ENCODE data around the gene UBXN7. TPM values are rescaled to one million over a fixed set of nuclear protein-coding genes. Genes with fewer than 3 reads are reported as not detected.
"Not testable (repeated sequence)": the region's sequence is repeated elsewhere in the genome, so short reads cannot be mapped to it uniquely, and the experiment has no call there.

The UBXN7 gene
- total RNA-seq, 1 experiment from 2014 or later, result 46.1 TPM

DNA sequence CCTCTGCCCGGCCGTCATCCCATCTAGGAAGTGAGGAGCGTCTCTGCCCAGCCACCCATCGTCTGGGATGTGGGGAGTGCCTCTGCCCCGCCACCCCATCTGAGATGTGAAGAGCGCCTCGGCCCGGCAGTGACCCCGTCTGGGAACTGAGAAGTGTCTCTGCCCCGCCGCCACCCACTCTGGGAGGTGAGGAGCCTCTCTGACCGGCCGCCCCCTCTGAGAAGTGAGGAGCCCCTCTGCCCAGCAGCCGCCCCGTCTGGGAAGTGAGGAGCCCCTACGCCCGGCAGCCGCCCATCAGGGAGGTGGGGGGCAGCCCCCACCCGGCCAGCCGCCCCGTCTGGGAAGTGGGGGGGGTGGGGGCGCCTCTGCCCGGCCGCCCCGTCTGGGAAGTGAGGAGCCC is 46.8 kb downstream of the UBXN7 start:
- H3K9me3 Mint-ChIP-seq (ENCODE audit: low read depth, unreplicated experiment); BruUV-seq (replicated peaks); H3K27ac Mint-ChIP-seq (ENCODE audit: unreplicated experiment); DNase-seq; H3K4me3 Mint-ChIP-seq (ENCODE audit: low read depth, unreplicated experiment); H3K4me1 Mint-ChIP-seq (ENCODE audit: low read depth, unreplicated experiment); CTCF ChIA-PET; intact Hi-C loops (cut with micrococcal nuclease; ENCODE audit: unreplicated experiment); H3K27me3 Mint-ChIP-seq (ENCODE audit: unreplicated experiment): not testable (repeated sequence)
- peaks cover 13% of the 10 kb centered on the region for H3K36me3 Mint-ChIP-seq (ENCODE audit: insufficient read depth, unreplicated experiment)

DNA sequence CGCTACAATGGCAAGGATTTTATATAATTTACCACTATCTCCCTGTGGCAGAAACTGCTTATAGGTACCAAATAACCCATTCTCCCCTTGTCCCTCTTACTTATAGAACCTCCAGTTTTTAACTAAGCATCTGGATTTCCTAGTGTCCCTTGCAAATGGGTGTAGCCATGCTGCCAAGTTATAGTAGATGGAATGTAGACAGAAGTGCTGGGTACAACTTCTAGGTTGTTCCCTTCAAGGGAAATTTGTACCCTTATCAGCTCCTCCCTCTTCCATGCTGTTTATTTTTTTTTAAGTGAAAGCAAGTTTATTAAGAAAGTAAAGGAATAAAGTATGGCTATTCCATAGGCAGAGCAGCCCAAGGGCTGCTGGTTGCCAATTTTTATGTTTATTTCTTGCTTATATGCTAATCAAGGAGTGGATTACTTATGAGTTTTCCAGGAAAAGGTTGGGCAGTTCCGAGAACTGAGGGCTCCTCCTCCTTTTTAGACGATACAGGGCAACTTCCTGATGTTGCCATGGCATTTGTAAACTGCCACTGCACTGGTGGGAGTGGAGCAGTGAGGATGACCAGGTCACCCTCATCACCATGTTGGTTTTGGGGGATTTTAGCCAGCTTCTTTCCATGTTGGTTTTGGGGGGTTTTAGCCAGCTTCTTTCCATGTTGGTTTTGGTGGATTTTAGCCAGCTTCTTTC is 53.9 kb downstream of the UBXN7 start:
- CTCF ChIA-PET, result no interaction called here
- no peak overlapping the region for H3K27ac Mint-ChIP-seq (ENCODE audit: unreplicated experiment)
- H3K9me3 Mint-ChIP-seq (ENCODE audit: low read depth, unreplicated experiment), result no peaks in the 10 kb centered on the region
- no TSS peak for BruUV-seq (replicated peaks)
- no peaks in the 10 kb centered on the region for H3K4me1 Mint-ChIP-seq (ENCODE audit: low read depth, unreplicated experiment)
- no peaks in the 10 kb centered on the region for H3K27me3 Mint-ChIP-seq (ENCODE audit: unreplicated experiment)
- peaks cover 8% of the 10 kb centered on the region for H3K36me3 Mint-ChIP-seq (ENCODE audit: insufficient read depth, unreplicated experiment)
- TF ChIP-seq, protein P1, sequence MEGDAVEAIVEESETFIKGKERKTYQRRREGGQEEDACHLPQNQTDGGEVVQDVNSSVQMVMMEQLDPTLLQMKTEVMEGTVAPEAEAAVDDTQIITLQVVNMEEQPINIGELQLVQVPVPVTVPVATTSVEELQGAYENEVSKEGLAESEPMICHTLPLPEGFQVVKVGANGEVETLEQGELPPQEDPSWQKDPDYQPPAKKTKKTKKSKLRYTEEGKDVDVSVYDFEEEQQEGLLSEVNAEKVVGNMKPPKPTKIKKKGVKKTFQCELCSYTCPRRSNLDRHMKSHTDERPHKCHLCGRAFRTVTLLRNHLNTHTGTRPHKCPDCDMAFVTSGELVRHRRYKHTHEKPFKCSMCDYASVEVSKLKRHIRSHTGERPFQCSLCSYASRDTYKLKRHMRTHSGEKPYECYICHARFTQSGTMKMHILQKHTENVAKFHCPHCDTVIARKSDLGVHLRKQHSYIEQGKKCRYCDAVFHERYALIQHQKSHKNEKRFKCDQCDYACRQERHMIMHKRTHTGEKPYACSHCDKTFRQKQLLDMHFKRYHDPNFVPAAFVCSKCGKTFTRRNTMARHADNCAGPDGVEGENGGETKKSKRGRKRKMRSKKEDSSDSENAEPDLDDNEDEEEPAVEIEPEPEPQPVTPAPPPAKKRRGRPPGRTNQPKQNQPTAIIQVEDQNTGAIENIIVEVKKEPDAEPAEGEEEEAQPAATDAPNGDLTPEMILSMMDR (IDR thresholded peaks at IDR 0.05; ENCODE audit: unreplicated experiment), result no peak
- no peak overlapping the region for H3K4me3 Mint-ChIP-seq (ENCODE audit: low read depth, unreplicated experiment)
- DNase-seq, result no peak
- intact Hi-C loops (cut with micrococcal nuclease; ENCODE audit: unreplicated experiment), result no loop called here

DNA sequence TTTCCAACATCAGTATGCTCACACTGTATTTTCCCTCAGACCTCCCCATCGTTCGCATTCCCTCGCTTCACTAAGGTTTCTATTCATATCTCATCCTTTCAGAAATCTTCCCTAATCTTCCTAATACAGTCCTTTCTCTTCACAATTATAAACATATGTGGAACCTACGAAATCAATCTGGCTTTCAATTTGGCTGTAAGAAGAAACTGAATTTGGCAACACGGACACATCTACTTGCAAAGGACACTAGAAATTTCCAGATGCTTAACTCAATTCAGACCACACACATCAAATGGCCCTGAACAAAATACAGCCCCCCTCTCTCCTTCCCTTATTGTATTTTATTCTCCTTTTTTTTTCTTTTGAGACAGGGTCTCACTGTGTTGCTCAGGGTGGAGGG is 54.9 kb downstream of the UBXN7 start:
- CTCF ChIA-PET, result no interaction called here
- BruUV-seq (replicated peaks), result no TSS peak

DNA sequence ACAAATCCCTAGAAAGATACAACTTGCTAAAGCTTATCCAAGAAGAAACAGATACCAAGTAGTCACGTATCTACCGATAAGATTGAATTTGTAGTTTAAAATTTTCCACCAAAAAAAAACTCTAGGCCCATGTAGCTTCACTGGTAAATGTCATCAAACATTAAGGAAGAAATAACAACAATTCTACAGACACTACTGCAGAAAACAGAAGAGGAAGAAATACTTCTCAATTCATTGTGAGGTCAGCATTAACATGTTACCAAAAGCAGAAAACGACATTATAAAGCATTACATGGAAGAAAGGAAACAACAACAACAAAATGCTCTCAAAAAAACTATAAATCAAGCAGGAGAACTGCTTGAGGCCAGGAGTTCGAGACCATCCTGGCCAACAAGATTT is 66.5 kb downstream of the UBXN7 start:
- H3K36me3 Mint-ChIP-seq (ENCODE audit: insufficient read depth, unreplicated experiment), result peaks cover 15% of the 10 kb centered on the region

More for the DNA sequence above, 54.9 kb downstream of the UBXN7 start:
- H3K36me3 Mint-ChIP-seq (ENCODE audit: insufficient read depth, unreplicated experiment), result peaks cover 9% of the 10 kb centered on the region
- no peaks in the 10 kb centered on the region for H3K27me3 Mint-ChIP-seq (ENCODE audit: unreplicated experiment)
- DNase-seq, result no peak
- H3K4me1 Mint-ChIP-seq (ENCODE audit: low read depth, unreplicated experiment), result no peaks in the 10 kb centered on the region
- no peaks in the 10 kb centered on the region for H3K9me3 Mint-ChIP-seq (ENCODE audit: low read depth, unreplicated experiment)
- TF ChIP-seq, protein P1 (IDR thresholded peaks at IDR 0.05; ENCODE audit: unreplicated experiment), result no peak
- intact Hi-C loops (cut with micrococcal nuclease; ENCODE audit: unreplicated experiment), result no loop called here
- no peak overlapping the region for H3K27ac Mint-ChIP-seq (ENCODE audit: unreplicated experiment)
- no peak overlapping the region for H3K4me3 Mint-ChIP-seq (ENCODE audit: low read depth, unreplicated experiment)

DNA sequence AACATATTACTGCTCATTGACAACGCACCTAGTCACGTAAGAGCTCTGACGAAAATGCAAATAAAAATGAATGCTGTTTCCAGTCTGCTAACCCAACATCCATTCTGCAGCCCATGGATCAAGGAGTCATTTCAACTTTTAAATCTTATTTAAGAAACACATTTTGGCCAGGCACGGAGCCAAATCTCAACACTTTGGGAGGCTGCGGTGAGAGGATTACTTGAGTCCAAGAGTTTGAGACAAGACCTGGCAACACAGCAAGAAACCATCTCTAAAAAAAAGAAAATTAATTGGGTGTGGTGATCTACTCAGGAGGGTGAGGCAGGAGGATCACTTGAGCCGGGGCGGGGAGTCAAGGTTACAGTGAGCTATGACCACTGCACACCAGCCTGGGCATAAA is 71.6 kb downstream of the UBXN7 start:
- Mint-ChIP-seq H3K27me3 (ENCODE audit: unreplicated experiment) (no peaks in the 10 kb centered on the region), H3K4me3 (ENCODE audit: low read depth, unreplicated experiment) (no peak overlapping the region), H3K27ac (ENCODE audit: unreplicated experiment) (no peak overlapping the region), H3K9me3 (ENCODE audit: low read depth, unreplicated experiment) (no peaks in the 10 kb centered on the region), H3K4me1 (ENCODE audit: low read depth, unreplicated experiment) (no peaks in the 10 kb centered on the region), H3K36me3 (ENCODE audit: insufficient read depth, unreplicated experiment) (peaks cover 21% of the 10 kb centered on the region)
- intact Hi-C loops (cut with micrococcal nuclease; ENCODE audit: unreplicated experiment), result no loop called here
- TF ChIP-seq, protein P1 (IDR thresholded peaks at IDR 0.05; ENCODE audit: unreplicated experiment), result no peak
- BruUV-seq (replicated peaks), result no TSS peak
- CTCF ChIA-PET, result no interaction called here
- no peak for DNase-seq

More for the DNA sequence above, 66.5 kb downstream of the UBXN7 start:
- CTCF ChIA-PET, result no interaction called here
- Mint-ChIP-seq H3K4me3 (ENCODE audit: low read depth, unreplicated experiment) (no peak overlapping the region), H3K9me3 (ENCODE audit: low read depth, unreplicated experiment) (no peaks in the 10 kb centered on the region), H3K27me3 (ENCODE audit: unreplicated experiment) (no peaks in the 10 kb centered on the region), H3K27ac (ENCODE audit: unreplicated experiment) (no peak overlapping the region), H3K4me1 (ENCODE audit: low read depth, unreplicated experiment) (no peaks in the 10 kb centered on the region)
- DNase-seq, result no peak
- TF ChIP-seq, protein P1 (IDR thresholded peaks at IDR 0.05; ENCODE audit: unreplicated experiment), result no peak
- intact Hi-C loops (cut with micrococcal nuclease; ENCODE audit: unreplicated experiment), result no loop called here
- no TSS peak for BruUV-seq (replicated peaks)

DNA sequence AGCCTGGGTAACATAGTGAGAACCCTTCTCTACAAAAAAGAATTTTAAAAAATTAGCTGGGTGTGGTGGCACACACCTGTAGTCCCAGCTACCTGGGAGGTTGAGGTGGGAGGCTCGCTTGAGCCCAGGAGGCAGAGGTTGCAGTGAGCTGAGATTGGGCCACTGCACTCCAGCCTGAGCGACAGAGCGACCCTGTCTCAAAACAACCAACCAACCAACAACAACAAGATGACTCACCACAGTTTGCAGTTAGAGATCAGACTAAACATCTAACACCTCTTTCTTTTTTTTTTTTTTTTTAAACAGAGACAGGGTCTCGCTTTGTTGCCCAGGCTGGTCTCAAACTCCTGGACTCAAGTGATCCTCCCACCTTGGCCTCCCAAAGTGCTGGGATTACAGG is 73.7 kb downstream of the UBXN7 start:
- CTCF ChIA-PET; H3K9me3 Mint-ChIP-seq (ENCODE audit: low read depth, unreplicated experiment); H3K27ac Mint-ChIP-seq (ENCODE audit: unreplicated experiment); H3K27me3 Mint-ChIP-seq (ENCODE audit: unreplicated experiment); DNase-seq; H3K4me3 Mint-ChIP-seq (ENCODE audit: low read depth, unreplicated experiment); BruUV-seq (replicated peaks); H3K4me1 Mint-ChIP-seq (ENCODE audit: low read depth, unreplicated experiment); intact Hi-C loops (cut with micrococcal nuclease; ENCODE audit: unreplicated experiment): not testable (repeated sequence)
- peaks cover 22% of the 10 kb centered on the region for H3K36me3 Mint-ChIP-seq (ENCODE audit: insufficient read depth, unreplicated experiment)
